Measurements from ENCODE around the gene AJM1.

- no peak for TF ChIP-seq POLR2AphosphoS5 (IDR thresholded peaks at IDR 0.05; ENCODE audit: low read depth, low read length)
- no peak for TF ChIP-seq POLR2A (IDR thresholded peaks at IDR 0.05; ENCODE audit: low read depth, low read length)
- TF ChIP-seq TAF1 (IDR thresholded peaks at IDR 0.05; ENCODE audit: borderline replicate concordance, low read depth, low read length): no peak
These were observed 16.2 kb downstream of the AJM1 start for GRCh38 chr9:136858452-136858843.
